Ectodermal cell (in vitro differentiated cells): ENCODE results near the gene VSTM4.

Source experiments
- H3K27ac ChIP-seq: 2 replicates; pipeline ENCODE4 v1.7.0; 2013; ENCODE audit warnings: mild to moderate bottlenecking, low read depth, low read length; ENCODE audit not compliant: insufficient read depth, poor library complexity, severe bottlenecking
- H3K27me3 ChIP-seq: 2 replicates; pipeline ENCODE4 v1.7.0; 2013; ENCODE audit warnings: mild to moderate bottlenecking, low read length; ENCODE audit not compliant: insufficient read depth, control insufficient read depth, poor library complexity, severe bottlenecking
- H3K36me3 ChIP-seq: one replicate; pipeline ENCODE4 v1.7.0; 2013; ENCODE audit warnings: low read length; ENCODE audit not compliant: control insufficient read depth, insufficient read depth
- H3K4me1 ChIP-seq: one replicate; pipeline ENCODE4 v1.7.0; 2013; ENCODE audit warnings: low read length; ENCODE audit not compliant: control insufficient read depth, insufficient read depth
- H3K4me3 ChIP-seq: 2 replicates; pipeline ENCODE4 v1.7.0; 2013; ENCODE audit warnings: low read depth, low read length, control low read depth; ENCODE audit not compliant: insufficient read depth
- H3K9me3 ChIP-seq: 2 replicates; pipeline ENCODE4 v1.7.0; 2013; ENCODE audit warnings: mild to moderate bottlenecking, low read length, moderate library complexity; ENCODE audit not compliant: control insufficient read depth
- WGBS, 2 experiments: methylation state at CpG; one replicate each; pipeline ENCODE4 v1.1.7; 2013; ENCODE audit warnings: missing lambda C conversion rate in 2 of 2; 5-methylcytosine and 5-hydroxymethylcytosine counted together

Gene VSTM4

GRCh38 chr10:49061667-49062066 lies 53.7 kb downstream of the VSTM4 start:
- no peaks in the 10 kb centered on the region for H3K9me3 ChIP-seq
- no peaks in the 10 kb centered on the region for H3K4me1 ChIP-seq
- H3K36me3 ChIP-seq, result no peaks in the 10 kb centered on the region
- no peak overlapping the region for H3K27ac ChIP-seq
- H3K27me3 ChIP-seq, result no peaks in the 10 kb centered on the region
- no CpG with 5 or more reads among the region's 1 CpG for WGBS, 2 experiments
- H3K4me3 ChIP-seq, result no peak overlapping the region

DNA sequence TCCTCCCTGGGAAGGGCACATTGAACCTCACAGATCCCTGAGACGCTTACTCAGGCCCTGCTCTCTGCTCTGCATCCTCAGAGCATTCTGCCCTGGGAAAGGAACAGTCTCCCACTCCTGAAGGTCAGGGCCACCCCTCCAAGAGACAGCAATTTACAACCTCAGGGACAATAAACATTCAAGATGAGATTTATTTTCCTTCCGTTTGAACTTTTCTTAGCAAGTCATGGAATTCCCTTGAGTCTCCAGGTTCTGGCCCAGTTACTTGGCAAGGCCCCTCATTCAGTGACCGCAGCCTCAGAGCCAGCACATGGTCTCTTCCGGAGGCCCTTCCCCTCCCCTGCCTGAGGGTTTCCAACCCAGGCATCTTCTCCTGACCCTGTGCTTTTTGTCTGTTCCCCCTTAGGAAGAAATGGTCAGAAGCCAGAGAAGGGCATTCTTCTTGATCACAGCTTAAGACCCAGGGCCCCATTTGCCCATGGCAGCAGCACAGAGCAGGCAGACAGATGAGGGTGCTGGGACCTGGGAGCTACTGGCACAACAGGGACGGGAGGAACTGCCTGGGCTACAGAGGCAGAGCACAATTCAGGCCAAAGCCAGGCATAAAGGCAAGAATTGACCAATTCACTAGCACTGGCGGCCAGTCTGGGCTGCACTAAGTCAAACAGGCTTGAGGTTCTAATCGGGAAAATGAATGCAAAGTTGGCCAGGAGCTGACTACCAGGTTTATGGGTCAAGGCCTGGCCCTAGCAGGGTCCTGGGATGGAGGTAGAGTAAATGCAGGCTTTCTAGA lies 56.7 kb downstream of the VSTM4 start:
- Histone ChIP-seq H3K27ac (no peak overlapping the region), H3K27me3 (no peaks in the 10 kb centered on the region), H3K4me3 (no peak overlapping the region), H3K36me3 (no peaks in the 10 kb centered on the region), H3K9me3 (no peaks in the 10 kb centered on the region), H3K4me1 (no peaks in the 10 kb centered on the region)
- 92 to 94% methylated on average over 7 of the region's 7 CpGs for WGBS, 2 experiments

DNA sequence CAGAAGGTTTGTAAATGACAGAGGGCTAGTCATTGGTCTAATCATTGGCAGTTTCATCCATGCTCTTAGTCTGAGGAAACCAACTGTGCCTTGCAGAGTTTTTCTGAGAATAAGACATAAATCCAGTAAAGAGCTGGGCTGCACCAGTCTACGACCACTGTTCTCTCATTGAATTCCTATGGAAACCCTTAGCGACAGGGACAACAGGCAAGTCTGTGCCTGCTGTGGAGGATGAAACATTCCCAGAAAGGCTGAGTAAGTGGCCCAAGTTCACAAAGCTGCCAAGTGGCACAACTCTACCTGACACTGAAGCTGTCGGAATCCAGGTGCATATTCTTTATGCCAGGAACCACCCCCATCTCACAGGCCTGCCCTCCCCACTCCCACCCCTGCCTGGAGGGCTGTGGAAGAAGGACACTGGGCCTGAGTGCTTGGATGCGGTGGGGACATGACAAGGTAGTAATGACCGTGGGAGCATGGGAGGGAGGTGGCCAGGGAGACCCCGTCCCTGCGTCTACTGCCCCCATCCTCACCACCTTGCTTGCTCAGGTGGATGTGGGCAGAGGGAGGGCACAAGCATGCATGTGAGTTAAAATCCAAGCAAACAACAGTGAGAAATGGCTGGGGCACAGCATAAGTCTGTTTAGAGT lies 58.0 kb downstream of the VSTM4 start:
- H3K36me3 ChIP-seq, result no peaks in the 10 kb centered on the region
- no peaks in the 10 kb centered on the region for H3K27me3 ChIP-seq
- no peaks in the 10 kb centered on the region for H3K4me1 ChIP-seq
- 92 to 94% methylated on average over 7 of the region's 7 CpGs for WGBS, 2 experiments
- no peak overlapping the region for H3K27ac ChIP-seq
- no peaks in the 10 kb centered on the region for H3K9me3 ChIP-seq
- no peak overlapping the region for H3K4me3 ChIP-seq

GRCh38 chr10:49056356-49056755 lies 59.0 kb downstream of the VSTM4 start:
- Histone ChIP-seq H3K27ac (no peak overlapping the region), H3K27me3 (no peaks in the 10 kb centered on the region), H3K9me3 (no peaks in the 10 kb centered on the region), H3K4me3 (no peak overlapping the region), H3K4me1 (no peaks in the 10 kb centered on the region), H3K36me3 (no peaks in the 10 kb centered on the region)
- WGBS, 2 experiments, result 82 to 93% methylated on average over 1 of the region's 1 CpG

GRCh38 chr10:49055221-49055849 lies 60.0 kb downstream of the VSTM4 start:
- 84 to 90% methylated on average over 3 to 5 of the region's 5 CpGs for WGBS, 2 experiments

DNA sequence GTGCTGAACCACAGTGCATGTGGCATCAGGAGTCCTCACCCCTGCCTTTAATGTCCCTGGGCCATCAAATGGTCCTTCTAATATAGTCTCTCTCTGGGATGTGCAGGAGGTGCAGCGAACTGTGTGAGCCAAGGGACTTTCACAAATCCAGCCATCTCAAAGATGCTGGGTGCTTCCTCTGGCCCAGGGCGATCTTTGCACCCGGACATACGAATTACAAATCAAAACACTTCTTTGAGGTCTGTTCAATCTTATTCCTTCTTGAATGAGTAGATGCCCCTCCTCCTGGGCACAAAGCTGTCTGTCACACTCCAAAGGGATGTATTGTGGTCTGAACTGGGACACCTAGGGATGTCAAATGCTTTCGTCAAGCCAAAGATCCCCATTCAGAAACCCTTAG lies 60.6 kb downstream of the VSTM4 start:
- no peaks in the 10 kb centered on the region for H3K9me3 ChIP-seq
- H3K27ac ChIP-seq, result no peak overlapping the region
- 91 to 94% methylated on average over 5 of the region's 5 CpGs for WGBS, 2 experiments
- H3K4me1 ChIP-seq, result no peaks in the 10 kb centered on the region
- no peaks in the 10 kb centered on the region for H3K36me3 ChIP-seq
- H3K4me3 ChIP-seq, result no peak overlapping the region
- H3K27me3 ChIP-seq, result no peaks in the 10 kb centered on the region

More at GRCh38 chr10:49055221-49055849, 60.0 kb downstream of the VSTM4 start:
- Histone ChIP-seq H3K27me3 (no peaks in the 10 kb centered on the region), H3K4me1 (no peaks in the 10 kb centered on the region), H3K36me3 (no peaks in the 10 kb centered on the region), H3K27ac (no peak overlapping the region), H3K9me3 (no peaks in the 10 kb centered on the region), H3K4me3 (no peak overlapping the region)

- Histone ChIP-seq H3K27me3 (no peaks in the 10 kb centered on the region), H3K27ac (no peak overlapping the region), H3K9me3 (no peaks in the 10 kb centered on the region), H3K4me1 (no peaks in the 10 kb centered on the region), H3K36me3 (no peaks in the 10 kb centered on the region), H3K4me3 (no peak overlapping the region)
- 91 to 94% methylated on average over 5 of the region's 5 CpGs for WGBS, 2 experiments
These were observed 61.2 kb downstream of the VSTM4 start for GRCh38 chr10:49053998-49054692.

- Histone ChIP-seq H3K4me3 (no peak overlapping the region), H3K36me3 (no peaks in the 10 kb centered on the region), H3K27me3 (no peaks in the 10 kb centered on the region), H3K9me3 (no peaks in the 10 kb centered on the region), H3K4me1 (no peaks in the 10 kb centered on the region), H3K27ac (no peak overlapping the region)
- WGBS, 2 experiments, result 93 to 95% methylated on average over 11 of the region's 11 CpGs
These were observed 62.0 kb downstream of the VSTM4 start for GRCh38 chr10:49053053-49053997.

DNA sequence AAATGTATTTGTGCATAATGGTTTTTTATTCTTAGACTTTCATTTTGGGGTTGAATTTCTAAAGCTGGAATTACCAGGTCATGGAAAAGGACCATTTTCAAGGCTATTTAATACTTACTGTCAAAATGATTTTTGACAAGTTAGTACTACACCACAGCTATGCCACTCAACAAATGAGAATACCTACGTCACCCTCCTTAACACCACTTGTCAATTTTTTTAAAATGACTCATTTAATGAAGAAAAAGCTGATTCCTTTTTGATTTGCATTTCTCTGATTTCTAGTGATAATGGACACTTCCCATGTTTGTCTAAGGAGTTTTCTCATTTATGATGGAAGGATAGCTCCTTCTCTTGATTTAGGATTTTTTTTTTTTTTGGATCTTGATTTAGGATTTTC lies 63.3 kb downstream of the VSTM4 start:
- H3K36me3 ChIP-seq, result no peaks in the 10 kb centered on the region
- no peaks in the 10 kb centered on the region for H3K4me1 ChIP-seq
- H3K27me3 ChIP-seq, result no peaks in the 10 kb centered on the region
- no peak overlapping the region for H3K4me3 ChIP-seq
- H3K27ac ChIP-seq, result no peak overlapping the region
- no peaks in the 10 kb centered on the region for H3K9me3 ChIP-seq
- 100% methylated on average over 1 of the region's 1 CpG; no CpG with 5 or more reads in 1 of the 2 experiments for WGBS, 2 experiments
